ENCODE measurements around the gene DNAI1.

The DNAI1 gene

DNA sequence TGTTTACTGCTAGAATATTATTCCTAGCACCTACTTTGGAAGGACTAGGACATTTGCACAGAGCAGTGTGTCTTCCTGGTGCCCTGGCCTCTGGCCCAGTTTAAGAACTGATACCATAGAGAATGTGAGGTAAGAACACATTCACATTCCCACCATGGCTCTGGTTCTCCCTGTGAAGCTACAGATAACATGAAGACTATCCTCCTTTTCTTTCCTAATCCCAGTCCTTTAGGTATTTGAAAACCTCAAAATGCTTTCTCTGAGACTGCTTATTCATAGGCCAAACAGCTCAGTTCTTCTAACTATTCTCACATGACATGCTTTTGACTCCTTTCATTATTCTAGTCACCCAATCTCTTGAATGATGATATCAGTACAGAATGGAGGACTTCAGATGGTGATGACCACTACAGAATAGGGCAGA, 12.1 kb upstream of the DNAI1 start:
- H3K9ac ChIP-seq (ENCODE audit: low read depth, low read length), result no peak overlapping the region
- peaks cover 34% of the 10 kb centered on the region; the same call in 1 of the 2 replicates for H4K20me1 ChIP-seq (ENCODE audit: insufficient read depth, low read length)
- ATAC-seq (ENCODE audit: insufficient read depth, low read depth), result no peak
- H3K36me3 ChIP-seq (ENCODE audit: insufficient read depth, low read length), result no peaks in the 10 kb centered on the region
- DNase-seq, result no peak
- no peaks in the 10 kb centered on the region for H3K27me3 ChIP-seq (ENCODE audit: insufficient read depth, low read length, poor library complexity)
- no peak for TF ChIP-seq EZH2 (IDR thresholded peaks at IDR 0.05; ENCODE audit: borderline replicate concordance, low read depth, low read length, severe bottlenecking)
- TF ChIP-seq, protein P1, sequence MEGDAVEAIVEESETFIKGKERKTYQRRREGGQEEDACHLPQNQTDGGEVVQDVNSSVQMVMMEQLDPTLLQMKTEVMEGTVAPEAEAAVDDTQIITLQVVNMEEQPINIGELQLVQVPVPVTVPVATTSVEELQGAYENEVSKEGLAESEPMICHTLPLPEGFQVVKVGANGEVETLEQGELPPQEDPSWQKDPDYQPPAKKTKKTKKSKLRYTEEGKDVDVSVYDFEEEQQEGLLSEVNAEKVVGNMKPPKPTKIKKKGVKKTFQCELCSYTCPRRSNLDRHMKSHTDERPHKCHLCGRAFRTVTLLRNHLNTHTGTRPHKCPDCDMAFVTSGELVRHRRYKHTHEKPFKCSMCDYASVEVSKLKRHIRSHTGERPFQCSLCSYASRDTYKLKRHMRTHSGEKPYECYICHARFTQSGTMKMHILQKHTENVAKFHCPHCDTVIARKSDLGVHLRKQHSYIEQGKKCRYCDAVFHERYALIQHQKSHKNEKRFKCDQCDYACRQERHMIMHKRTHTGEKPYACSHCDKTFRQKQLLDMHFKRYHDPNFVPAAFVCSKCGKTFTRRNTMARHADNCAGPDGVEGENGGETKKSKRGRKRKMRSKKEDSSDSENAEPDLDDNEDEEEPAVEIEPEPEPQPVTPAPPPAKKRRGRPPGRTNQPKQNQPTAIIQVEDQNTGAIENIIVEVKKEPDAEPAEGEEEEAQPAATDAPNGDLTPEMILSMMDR (IDR thresholded peaks at IDR 0.05; ENCODE audit: borderline replicate concordance, extremely low read depth, low read length, poor library complexity, severe bottlenecking), result no peak
- H3K79me2 ChIP-seq (ENCODE audit: insufficient read depth, low read length), result peaks cover 9% of the 10 kb centered on the region; the same call in 1 of the 2 replicates
- H2AFZ ChIP-seq (ENCODE audit: low read depth, low read length), result no peak overlapping the region
- no peak overlapping the region for H3K4me3 ChIP-seq (ENCODE audit: low read depth in 1 of 2, low read length in 2 of 2)
- no peaks in the 10 kb centered on the region for H3K9me3 ChIP-seq (ENCODE audit: insufficient read depth, low read length, severe bottlenecking)
- H3K4me1 ChIP-seq (ENCODE audit: insufficient read depth, low read length), result peaks cover under 1% of the 10 kb centered on the region; the same call in 1 of the 2 replicates
- H3K4me2 ChIP-seq (ENCODE audit: insufficient read depth, low read length), result no peak overlapping the region
- no peak overlapping the region for H3K27ac ChIP-seq (ENCODE audit: low read length)

DNA sequence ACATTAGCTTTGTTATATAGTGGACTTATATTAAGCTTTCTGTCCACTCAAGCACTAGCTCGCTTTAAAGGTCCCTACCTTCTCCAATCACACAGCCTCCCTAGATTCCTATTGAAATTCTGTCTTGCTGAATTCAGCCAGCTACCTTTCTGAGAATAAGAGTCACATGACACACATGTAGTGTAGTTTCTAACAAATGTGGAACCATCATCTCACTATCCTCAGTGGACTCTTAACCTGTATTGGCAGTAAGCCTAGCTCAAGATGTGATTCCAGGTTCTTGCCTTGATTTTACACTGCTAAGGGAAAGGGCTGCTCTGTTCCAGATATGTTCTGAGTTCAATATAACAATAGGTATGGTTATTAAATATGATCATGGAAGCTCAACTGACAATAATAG, 11.7 kb upstream of the DNAI1 start:
- Histone ChIP-seq H4K20me1 (ENCODE audit: insufficient read depth, low read length) (peaks cover 38% of the 10 kb centered on the region; the same call in 1 of the 2 replicates), H3K27ac (ENCODE audit: low read length) (no peak overlapping the region)

DNA sequence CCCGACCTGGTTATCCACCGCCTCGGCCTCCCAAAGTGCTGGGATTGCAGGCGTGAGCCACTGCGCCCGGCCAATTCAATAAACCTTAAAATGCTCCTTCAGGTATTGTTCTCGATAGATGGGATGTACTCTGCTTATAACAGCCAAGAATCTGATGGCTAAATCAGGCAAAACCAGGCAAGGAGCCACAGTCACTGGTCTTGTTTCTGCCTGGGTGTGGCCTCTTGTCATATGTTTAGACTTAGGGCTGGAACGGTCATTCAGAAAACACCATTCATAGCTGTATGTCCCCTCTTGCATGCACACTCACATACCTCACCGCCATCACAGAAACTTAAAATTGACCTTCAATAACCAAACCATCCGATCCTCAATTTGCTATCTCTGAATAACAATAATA, 8.0 kb upstream of the DNAI1 start:
- Histone ChIP-seq H3K4me3 (ENCODE audit: low read depth in 1 of 2, low read length in 2 of 2) (no peak overlapping the region), H3K79me2 (ENCODE audit: insufficient read depth, low read length) (peaks cover 23% of the 10 kb centered on the region; the same call in 1 of the 2 replicates), H3K4me2 (ENCODE audit: insufficient read depth, low read length) (no peak overlapping the region), H3K27ac (ENCODE audit: low read length) (no peak overlapping the region), H3K4me1 (ENCODE audit: insufficient read depth, low read length) (no peaks in the 10 kb centered on the region), H3K27me3 (ENCODE audit: insufficient read depth, low read length, poor library complexity) (no peaks in the 10 kb centered on the region), H2AFZ (ENCODE audit: low read depth, low read length) (no peak overlapping the region), H3K9me3 (ENCODE audit: insufficient read depth, low read length, severe bottlenecking) (no peaks in the 10 kb centered on the region), H4K20me1 (ENCODE audit: insufficient read depth, low read length) (peaks cover 50% of the 10 kb centered on the region; the same call in 1 of the 2 replicates), H3K36me3 (ENCODE audit: insufficient read depth, low read length) (no peaks in the 10 kb centered on the region), H3K9ac (ENCODE audit: low read depth, low read length) (no peak overlapping the region)
- no peak for ATAC-seq (ENCODE audit: insufficient read depth, low read depth)
- TF ChIP-seq, protein P1 (IDR thresholded peaks at IDR 0.05; ENCODE audit: borderline replicate concordance, extremely low read depth, low read length, poor library complexity, severe bottlenecking), result no peak
- TF ChIP-seq EZH2 (IDR thresholded peaks at IDR 0.05; ENCODE audit: borderline replicate concordance, low read depth, low read length, severe bottlenecking), result no peak
- no peak for DNase-seq

More for the DNA sequence above, 11.7 kb upstream of the DNAI1 start:
- Histone ChIP-seq H3K4me1 (ENCODE audit: insufficient read depth, low read length) (no peaks in the 10 kb centered on the region), H3K9me3 (ENCODE audit: insufficient read depth, low read length, severe bottlenecking) (no peaks in the 10 kb centered on the region), H3K9ac (ENCODE audit: low read depth, low read length) (no peak overlapping the region), H2AFZ (ENCODE audit: low read depth, low read length) (no peak overlapping the region), H3K4me3 (ENCODE audit: low read depth in 1 of 2, low read length in 2 of 2) (no peak overlapping the region), H3K27me3 (ENCODE audit: insufficient read depth, low read length, poor library complexity) (no peaks in the 10 kb centered on the region), H3K36me3 (ENCODE audit: insufficient read depth, low read length) (no peaks in the 10 kb centered on the region), H3K4me2 (ENCODE audit: insufficient read depth, low read length) (no peak overlapping the region), H3K79me2 (ENCODE audit: insufficient read depth, low read length) (peaks cover 12% of the 10 kb centered on the region; the same call in 1 of the 2 replicates)
- no peak for ATAC-seq (ENCODE audit: insufficient read depth, low read depth)
- no peak for DNase-seq
- TF ChIP-seq, protein P1 (IDR thresholded peaks at IDR 0.05; ENCODE audit: borderline replicate concordance, extremely low read depth, low read length, poor library complexity, severe bottlenecking), result no peak
- no peak for TF ChIP-seq EZH2 (IDR thresholded peaks at IDR 0.05; ENCODE audit: borderline replicate concordance, low read depth, low read length, severe bottlenecking)

Measured in DND-41 (cell line).